A549 (cell line): Measurements from ENCODE around the gene TBCEL. TPM values are rescaled to one million over a fixed set of nuclear protein-coding genes. Genes with fewer than 3 reads are reported as not detected.

Experiments
- ATAC-seq, 2 experiments: fragments of 200-7000 bp in 1 of 2; fragments of >200 bp in 1 of 2; cut with Nextera tagmentation in 1 of 2; cut with Tn5 transposase in 1 of 2; 3 replicates each; pipeline versions ENCODE4 v1.8.0 to v1.9.1; 2018 to 2020; ENCODE audit warnings: mild to moderate bottlenecking in 1 of 2, moderate library complexity in 1 of 2
- CTCF ChIA-PET: fragments of 300-600 bp; sonication (Branson Sonifier 250); formaldehyde crosslinking; extraction: SDS; loops from one replicate; lab custom pipeline; 2021; ENCODE audit warnings: antibody characterized with exemption, inconsistent platforms; lab: Yijun Ruan, JAX
- POLR2A ChIA-PET: fragments of 350-600 bp; formaldehyde crosslinking; extraction: SDS; loops from one replicate; lab custom pipeline; 2021; ENCODE audit warnings: antibody characterized with exemption, inconsistent platforms; lab: Yijun Ruan, JAX
- DNase-seq, 2 experiments: peaks; one replicate each; pipeline versions ENCODE4 v3.0.0 to v3.0.0-alpha.2; 2011 to 2016; ENCODE audit warnings: low read depth in 1 of 2, low spot score in 1 of 2
- FAIRE-seq: peaks from 2 replicates; lab custom pipeline; 2011; peaks lifted over from hg19 to GRCh38; lab: Jason Lieb, UNC
- H3K27ac ChIP-seq, 2 experiments: fragments of >200 bp; sonication (Bioruptor Twin); formaldehyde crosslinking; 3 replicates each; pipeline ENCODE4 v1.5.1; 2016 to 2017
- H3K4me1 ChIP-seq: fragments of >200 bp; sonication (Bioruptor Twin); formaldehyde crosslinking; 3 replicates; pipeline ENCODE4 v1.6.1; 2016
- H3K4me2 ChIP-seq: fragments of >200 bp; sonication (Bioruptor Twin); formaldehyde crosslinking; 3 replicates; pipeline ENCODE4 v1.6.1; 2016
- H3K4me3 ChIP-seq: fragments of >200 bp; sonication (Bioruptor Twin); formaldehyde crosslinking; 3 replicates; pipeline ENCODE4 v1.5.1; 2016
- H3K9me3 ChIP-seq: fragments of >200 bp; sonication (Bioruptor Twin); formaldehyde crosslinking; 3 replicates; pipeline ENCODE4 v1.6.1; 2016
- BHLHE40 ChIP-seq: IDR thresholded peaks from 2 replicates; pipeline ENCODE4 v1.6.1; 2012; ENCODE audit warnings: low read depth, low read length, inconsistent platforms
- CHD2 ChIP-seq: fragments of 150-350 bp; IDR thresholded peaks from 2 replicates; pipeline ENCODE4 v1.6.1; 2014; ENCODE audit warnings: low read length; ENCODE audit not compliant: partially characterized antibody
- CHD4 ChIP-seq: fragments of 200-600 bp; sonication (generic); IDR thresholded peaks from 2 replicates; pipeline ENCODE4 v1.6.1; 2016; ENCODE audit warnings: antibody characterized with exemption, mild to moderate bottlenecking, borderline replicate concordance
- E2F6 ChIP-seq: IDR thresholded peaks from 2 replicates; pipeline ENCODE4 v1.6.1; 2012; ENCODE audit warnings: low read depth, borderline replicate concordance
- EHMT2 ChIP-seq: fragments of 200-600 bp; sonication (generic); IDR thresholded peaks from 2 replicates; pipeline ENCODE4 v1.6.1; 2016; ENCODE audit warnings: antibody characterized with exemption, low read depth, mild to moderate bottlenecking, moderate library complexity
- ESRRA ChIP-seq: fragments of 150-350 bp; IDR thresholded peaks from 2 replicates; pipeline ENCODE4 v1.6.1; 2014; ENCODE audit warnings: mild to moderate bottlenecking, low read length, borderline replicate concordance
- FOSB ChIP-seq: fragments of 250-450 bp; sonication (Bioruptor Pico); IDR thresholded peaks from 2 replicates; pipeline ENCODE4 v1.5.0; 2020; ENCODE audit warnings: mild to moderate bottlenecking, moderate library complexity
- FOSL2 ChIP-seq, 2 experiments: fragments of 450-650 bp in 1 of 2; fragments of >200 bp in 1 of 2; sonication (Bioruptor Twin) in 1 of 2; formaldehyde crosslinking; IDR thresholded peaks; 2 replicates each; pipeline versions ENCODE4 v1.5.0 to v1.6.1; 2016 to 2020; ENCODE audit warnings: mild to moderate bottlenecking in 1 of 2, moderate library complexity in 1 of 2
- HEYL ChIP-seq: fragments of 250-450 bp; sonication (Bioruptor Pico); IDR thresholded peaks from 2 replicates; pipeline ENCODE4 v1.8.0; 2021; ENCODE audit warnings: mild to moderate bottlenecking, moderate library complexity
- HOXA7 ChIP-seq: fragments of 250-450 bp; sonication (Bioruptor Pico); IDR thresholded peaks from 2 replicates; pipeline ENCODE4 v1.5.0; 2020; ENCODE audit warnings: mild to moderate bottlenecking, moderate library complexity
- HOXB13 ChIP-seq: fragments of 250-450 bp; sonication (Bioruptor Pico); IDR thresholded peaks from 2 replicates; pipeline ENCODE4 v1.5.0; 2020; ENCODE audit warnings: low read depth, mild to moderate bottlenecking, moderate library complexity
- JUN ChIP-seq, 2 experiments: fragments of >200 bp; sonication (Bioruptor Twin); formaldehyde crosslinking; IDR thresholded peaks; 2 replicates in 1 of 2; 3 replicates in 1 of 2; pipeline ENCODE4 v1.6.1; 2016 to 2017
- MAFK ChIP-seq: fragments of 450-650 bp; IDR thresholded peaks from 2 replicates; pipeline ENCODE4 v1.6.1; 2014; ENCODE audit not compliant: partially characterized antibody
- NFE2L2 ChIP-seq: fragments of 150-350 bp; conservative IDR thresholded peaks from 2 replicates; pipeline ENCODE4 v1.6.1; 2014; ENCODE audit warnings: low read length
- NR3C1 ChIP-seq: fragments of >200 bp; sonication (Bioruptor Twin); formaldehyde crosslinking; IDR thresholded peaks from 3 replicates; pipeline ENCODE4 v1.6.1; 2017
- RFX5 ChIP-seq: fragments of 450-650 bp; IDR thresholded peaks from 2 replicates; pipeline ENCODE4 v1.7.1; 2014; ENCODE audit warnings: antibody characterized with exemption, mild to moderate bottlenecking, moderate library complexity
- RNF2 ChIP-seq: fragments of 200-600 bp; sonication (generic); IDR thresholded peaks from 2 replicates; pipeline ENCODE4 v1.6.1; 2016; ENCODE audit warnings: low read depth, mild to moderate bottlenecking, antibody characterized with exemption, moderate library complexity, borderline replicate concordance
- SREBF2 ChIP-seq: fragments of 450-650 bp; IDR thresholded peaks from 2 replicates; pipeline ENCODE4 v1.6.1; 2014; ENCODE audit warnings: mild to moderate bottlenecking, moderate library complexity
- TP53 ChIP-seq: fragments of 250-450 bp; sonication (Bioruptor Pico); IDR thresholded peaks from 2 replicates; pipeline ENCODE4 v1.5.0; 2021; ENCODE audit warnings: mild to moderate bottlenecking, moderate library complexity
- USF2 ChIP-seq: fragments of 450-650 bp; IDR thresholded peaks from 2 replicates; pipeline ENCODE4 v1.6.1; 2014; ENCODE audit warnings: antibody characterized with exemption
- ZNF302 ChIP-seq: fragments of 250-450 bp; sonication (Bioruptor Pico); IDR thresholded peaks from 2 replicates; pipeline ENCODE4 v1.9.0; 2021; ENCODE audit warnings: inconsistent platforms, mild to moderate bottlenecking, moderate library complexity
- WGBS: methylation state at CpG from one replicate; pipeline ENCODE4 v1.1.6; 2017; ENCODE audit errors: missing lambda C conversion rate; 5-methylcytosine and 5-hydroxymethylcytosine counted together
- polyA plus RNA-seq, 4 experiments: library from polyadenylated mRNA; depleted of rRNA in 3 of 4; stranded (reverse); fragments of >200 nt; fragmentation: RNase III in 1 of 4; extraction: RNeasy Plus Mini Kit Qiagen cat#74134 plus additional on column Dnase treatment in 1 of 4; gene quantifications; 2 replicates in 3 of 4; 3 replicates in 1 of 4; pipeline ENCODE4 v1.2.3, GENCODE V29; 2011 to 2017
- TF ChIP-seq, protein P1 (sequence below): IDR thresholded peaks from 2 replicates; pipeline ENCODE4 v1.6.1; 2012
- TF ChIP-seq, protein P2 (sequence below): fragments of >200 bp; sonication (Bioruptor Twin); formaldehyde crosslinking; IDR thresholded peaks from 3 replicates; pipeline ENCODE4 v1.6.1; 2016

Gene TBCEL
- polyA plus RNA-seq, 2 of the 4 experiments (the other 2 are of a cell fraction): 5.9 to 11.9 TPM

DNA sequence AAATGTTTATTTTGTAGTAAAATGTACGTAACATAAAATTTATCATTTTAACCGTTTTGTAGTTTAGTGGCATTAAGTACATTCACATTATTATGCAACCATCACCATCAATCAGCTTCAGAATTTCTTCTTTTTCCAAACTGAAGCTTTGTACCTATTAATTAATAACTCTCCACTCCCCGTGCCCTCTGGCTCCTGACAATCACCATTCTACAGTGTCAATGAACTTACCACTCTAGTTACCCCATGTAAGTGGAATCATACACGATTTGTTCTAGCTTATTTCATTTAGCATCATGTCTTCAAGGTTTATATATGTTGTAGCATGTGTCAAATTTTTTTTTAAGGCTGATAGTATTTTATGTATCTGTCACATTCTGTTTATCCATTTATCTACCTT lies 9.7 kb downstream of the TBCEL start:
- FAIRE-seq: no peak
- ChIA-PET POLR2A (no interaction called here), CTCF (no interaction called here)
- Histone ChIP-seq H3K4me1 (0 out of 3 replicates have a peak, but pooled peaks cover 5% of the 10 kb centered on the region), H3K9me3 (no peaks in the 10 kb centered on the region), H3K27ac (no peak overlapping the region), H3K4me2 (no peak overlapping the region), H3K4me3 (no peak overlapping the region)
- no peak for ATAC-seq
- no peak for DNase-seq
- TF ChIP-seq HOXA7 (no peak), EHMT2 (no peak), HEYL (CRISPR knock-in tag) (no peak), HOXB13 (CRISPR knock-in tag) (no peak), E2F6 (no peak), CHD2 (no peak), NR3C1 (no peak), RFX5 (no peak)
- TF ChIP-seq, protein P1, sequence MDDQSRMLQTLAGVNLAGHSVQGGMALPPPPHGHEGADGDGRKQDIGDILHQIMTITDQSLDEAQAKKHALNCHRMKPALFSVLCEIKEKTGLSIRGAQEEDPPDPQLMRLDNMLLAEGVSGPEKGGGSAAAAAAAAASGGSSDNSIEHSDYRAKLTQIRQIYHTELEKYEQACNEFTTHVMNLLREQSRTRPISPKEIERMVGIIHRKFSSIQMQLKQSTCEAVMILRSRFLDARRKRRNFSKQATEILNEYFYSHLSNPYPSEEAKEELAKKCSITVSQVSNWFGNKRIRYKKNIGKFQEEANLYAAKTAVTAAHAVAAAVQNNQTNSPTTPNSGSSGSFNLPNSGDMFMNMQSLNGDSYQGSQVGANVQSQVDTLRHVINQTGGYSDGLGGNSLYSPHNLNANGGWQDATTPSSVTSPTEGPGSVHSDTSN: no peak
- 81% methylated on average over 4 of the region's 4 CpGs for WGBS

GRCh38 chr11:121035169-121035755 lies 11.4 kb downstream of the TBCEL start:
- 67% methylated on average over 4 of the region's 4 CpGs for WGBS
- no peak for ATAC-seq
- no peak for FAIRE-seq

GRCh38 chr11:121035780-121036179 lies 11.9 kb downstream of the TBCEL start:
- DNase-seq: no peak
- CTCF ChIA-PET: no interaction called here
- no peak overlapping the region for H3K4me2 ChIP-seq
- no peak overlapping the region for H3K4me3 ChIP-seq
- H3K9me3 ChIP-seq: no peaks in the 10 kb centered on the region
- FAIRE-seq: no peak
- POLR2A ChIA-PET: no interaction called here
- no peak for TF ChIP-seq JUN (IDR thresholded peaks at IDR 0.05)
- TF ChIP-seq RNF2: no peak
- TF ChIP-seq HOXB13 (CRISPR knock-in tag): no peak
- TF ChIP-seq USF2: no peak
- no peak for TF ChIP-seq TP53 (CRISPR knock-in tag)
- no peak for TF ChIP-seq FOSB (CRISPR knock-in tag)
- no peak for TF ChIP-seq NFE2L2
- TF ChIP-seq ZNF302 (CRISPR knock-in tag): no peak
- TF ChIP-seq FOSL2 (IDR thresholded peaks at IDR 0.05): no peak
- no peak for TF ChIP-seq FOSL2 (CRISPR knock-in tag; IDR thresholded peaks at IDR 0.05)
- no peak for TF ChIP-seq MAFK
- no peak for TF ChIP-seq BHLHE40
- TF ChIP-seq SREBF2: no peak
- TF ChIP-seq, protein P2, sequence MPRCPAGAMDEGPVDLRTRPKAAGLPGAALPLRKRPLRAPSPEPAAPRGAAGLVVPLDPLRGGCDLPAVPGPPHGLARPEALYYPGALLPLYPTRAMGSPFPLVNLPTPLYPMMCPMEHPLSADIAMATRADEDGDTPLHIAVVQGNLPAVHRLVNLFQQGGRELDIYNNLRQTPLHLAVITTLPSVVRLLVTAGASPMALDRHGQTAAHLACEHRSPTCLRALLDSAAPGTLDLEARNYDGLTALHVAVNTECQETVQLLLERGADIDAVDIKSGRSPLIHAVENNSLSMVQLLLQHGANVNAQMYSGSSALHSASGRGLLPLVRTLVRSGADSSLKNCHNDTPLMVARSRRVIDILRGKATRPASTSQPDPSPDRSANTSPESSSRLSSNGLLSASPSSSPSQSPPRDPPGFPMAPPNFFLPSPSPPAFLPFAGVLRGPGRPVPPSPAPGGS: no peak
- no peak for TF ChIP-seq ESRRA
- 86% methylated on average over 3 of the region's 3 CpGs for WGBS
- H3K27ac ChIP-seq: no peak overlapping the region
- H3K4me1 ChIP-seq: no peaks in the 10 kb centered on the region
- no peak for ATAC-seq

More at GRCh38 chr11:121035169-121035755, 11.4 kb downstream of the TBCEL start:
- Histone ChIP-seq H3K27ac (no peak overlapping the region), H3K4me2 (no peak overlapping the region), H3K4me3 (no peak overlapping the region), H3K9me3 (no peaks in the 10 kb centered on the region), H3K4me1 (no peaks in the 10 kb centered on the region)
- no peak for DNase-seq
- CTCF ChIA-PET: no interaction called here
- POLR2A ChIA-PET: no interaction called here
- TF ChIP-seq, protein P2: no peak
- no peak for TF ChIP-seq CHD4
